Spleen (tissue), 11 donors: ENCODE data around the gene RPL15. TPM values are rescaled to one million over a fixed set of nuclear protein-coding genes. Genes with fewer than 3 reads are reported as not detected.
"Not testable (repeated sequence)": the region's sequence is repeated elsewhere in the genome, so short reads cannot be mapped to it uniquely, and the experiment has no call there.

ENCODE experiments used
- DNase-seq: peaks from one replicate; pipeline ENCODE4 v3.0.0-alpha.2; 2020
- H3K27ac ChIP-seq, 8 donors: fragments of 200-600 bp; sonication (generic) in 7 of 8; 1 replicate in 4 of 8; 2 replicates in 4 of 8; pipeline versions ENCODE4 v1.5.0 to v1.8.0; 2016 to 2021; ENCODE audit warnings: inconsistent platforms in 4 of 8, mild to moderate bottlenecking in 4 of 8, moderate library complexity in 1 of 8
- H3K27me3 ChIP-seq, 7 donors: fragments of 200-600 bp; sonication (generic) in 6 of 7; replicated peaks in 1 of 7; 1 replicate in 4 of 7; 2 replicates in 3 of 7; pipeline versions ENCODE4 v1.5.0 to v1.8.0; 2016 to 2021; ENCODE audit warnings: inconsistent platforms in 3 of 7, mild to moderate bottlenecking in 1 of 7
- H3K36me3 ChIP-seq, 6 donors: fragments of 200-600 bp; sonication (generic) in 5 of 6; 1 replicate in 4 of 6; 2 replicates in 2 of 6; pipeline versions ENCODE4 v1.5.0 to v1.8.0; 2016 to 2021; ENCODE audit warnings: inconsistent platforms in 2 of 6
- H3K4me1 ChIP-seq, 6 donors: fragments of 200-600 bp; sonication (generic) in 5 of 6; 1 replicate in 3 of 6; 2 replicates in 3 of 6; pipeline versions ENCODE4 v1.5.0 to v1.8.0; 2016 to 2021; ENCODE audit warnings: inconsistent platforms in 3 of 6
- H3K4me3 ChIP-seq, 8 donors: fragments of 200-600 bp; sonication (generic) in 7 of 8; 1 replicate in 4 of 8; 2 replicates in 4 of 8; pipeline versions ENCODE4 v1.5.0 to v1.8.0; 2016 to 2021; ENCODE audit warnings: inconsistent platforms in 4 of 8, mild to moderate bottlenecking in 4 of 8, moderate library complexity in 2 of 8
- H3K9me3 ChIP-seq, 8 donors: fragments of 200-600 bp; sonication (generic) in 7 of 8; 1 replicate in 4 of 8; 2 replicates in 4 of 8; pipeline versions ENCODE4 v1.5.0 to v1.8.0; 2016 to 2021; ENCODE audit warnings: inconsistent platforms in 4 of 8
- CTCF ChIP-seq, 11 experiments: fragments of 200-600 bp in 7 of 11; fragments of 450-650 bp in 4 of 11; sonication (generic) in 4 of 11; IDR thresholded peaks in 8 of 11; conservative IDR thresholded peaks in 3 of 11; 1 replicate in 7 of 11; 2 replicates in 4 of 11; pipeline versions ENCODE4 v1.4.0 to v1.8.0; 2016 to 2021; ENCODE audit warnings: antibody characterized with exemption in 11 of 11, inconsistent platforms in 4 of 11, mild to moderate bottlenecking in 1 of 11
- POLR2A ChIP-seq, 3 donors: fragments of 450-650 bp; IDR thresholded peaks; one replicate each; pipeline ENCODE4 v1.5.1; 2017; ENCODE audit warnings: antibody characterized with exemption in 3 of 3, mild to moderate bottlenecking in 1 of 3
- POLR2AphosphoS5 ChIP-seq, 3 donors: sonication (generic); formaldehyde crosslinking; IDR thresholded peaks; one replicate each; pipeline ENCODE4 v1.5.1; 2017; ENCODE audit warnings: antibody characterized with exemption in 3 of 3
- WGBS, 5 donors: extraction: QIAGEN DNeasy Blood & Tissue Kit in 3 of 5; methylation state at CpG; one replicate each; pipeline versions ENCODE4 v1.1.5 to v1.1.7; 2013 to 2018; 5-methylcytosine and 5-hydroxymethylcytosine counted together
- intact Hi-C: fragments of 100-400 bp; cut with DNase I; formaldehyde crosslinking; loops from one replicate; pipeline ENCODE4 v1.15.0; 2023; ENCODE audit warnings: low total_unique reads
- polyA plus RNA-seq, 3 donors: library from polyadenylated mRNA; stranded (reverse); fragments of 200-250 nt; gene quantifications; one replicate each; pipeline ENCODE4 v1.2.1, GENCODE V29; 2013
- total RNA-seq, 7 donors: library from RNA; depleted of rRNA in 3 of 7; stranded (reverse); fragments of >200 nt in 3 of 7; fragmentation: NEBNext Ultra II Directional in 4 of 7; extraction: Animal tissue kit (Norgen Biotek cat#: 25700) in 4 of 7; gene quantifications; one replicate each; pipeline versions ENCODE4 v1.1.0 to v1.2.1, GENCODE V29; 2016 to 2021
- donor health status: healthy with polysubstance abuse.
- donor health status: DM: no; HTN: no; CAD: no; lungs with moderate emphysema.
- donor health status: DM: no; HTN: no; CAD: no.
- donor health status: Bipolar disorder and iron deficiency.
- donor health status: healthy.
- donor health status: DM: no; HTN: no; CAD: no.
- donor health status: DM: yes; HTN: yes; CAD: no.

RPL15 gene
- total and polyA plus RNA-seq, 10 donors: 1,270 to 6,830 (median 1,691) TPM

- Histone ChIP-seq H3K27ac (no peak overlapping the region), H3K36me3 (peaks cover 0 to 24% (median 0%) of the 10 kb centered on the region in 6 donors), H3K27me3 (no peaks in the 10 kb centered on the region), H3K4me1 (peaks cover 6 to 65% (median 43%) of the 10 kb centered on the region in 6 donors), H3K4me3 (no peak overlapping the region), H3K9me3 (no peaks in the 10 kb centered on the region)
- no peak for DNase-seq
- TF ChIP-seq POLR2A (IDR thresholded peaks at IDR 0.05) (no peak), CTCF (IDR thresholded peaks at IDR 0.05 in 8 of 11, conservative IDR thresholded peaks at IDR 0.05 in 3 of 11) (no peak), POLR2AphosphoS5 (IDR thresholded peaks at IDR 0.05) (peak in 2 of 3 donors; percentile 17 to 37)
- WGBS, 5 donors: 83 to 94% (median 92%) methylated on average over 8 of the region's 8 CpGs
- intact Hi-C loops: no loop called here
These were observed 37.4 kb upstream of the RPL15 start for GRCh38 chr3:23879485-23879884.

GRCh38 chr3:23880703-23881339 is 36.1 kb upstream of the RPL15 start:
- Histone ChIP-seq H3K36me3 (peaks cover 0 to 27% (median 0%) of the 10 kb centered on the region in 6 donors), H3K27ac (no peak overlapping the region), H3K9me3 (no peaks in the 10 kb centered on the region), H3K4me3 (no peak overlapping the region), H3K27me3 (no peaks in the 10 kb centered on the region), H3K4me1 (peaks cover 3 to 60% (median 35%) of the 10 kb centered on the region in 6 donors)
- intact Hi-C loops: no loop called here
- DNase-seq: no peak
- 31 to 54% (median 35%) methylated on average over 4 of the region's 4 CpGs for WGBS, 5 donors
- TF ChIP-seq POLR2A (IDR thresholded peaks at IDR 0.05): no peak
- TF ChIP-seq CTCF (IDR thresholded peaks at IDR 0.05 in 8 of 11, conservative IDR thresholded peaks at IDR 0.05 in 3 of 11): no peak
- TF ChIP-seq POLR2AphosphoS5 (IDR thresholded peaks at IDR 0.05): no peak

GRCh38 chr3:23881993-23882392 is 34.9 kb upstream of the RPL15 start:
- H3K4me3 ChIP-seq, H3K27ac ChIP-seq, intact Hi-C loops, H3K9me3 ChIP-seq, DNase-seq, H3K27me3 ChIP-seq: not testable (repeated sequence)
- 51 to 77% (median 66%) methylated on average over 4 of the region's 4 CpGs for WGBS, 5 donors
- peaks cover 0 to 27% (median 0%) of the 10 kb centered on the region in 6 donors for H3K36me3 ChIP-seq
- peaks cover 3 to 49% (median 23%) of the 10 kb centered on the region in 6 donors for H3K4me1 ChIP-seq

GRCh38 chr3:23882487-23882918 is 34.4 kb upstream of the RPL15 start:
- H3K27me3 ChIP-seq: no peaks in the 10 kb centered on the region
- no peaks in the 10 kb centered on the region for H3K9me3 ChIP-seq
- no peak overlapping the region for H3K27ac ChIP-seq
- intact Hi-C loops: no loop called here
- TF ChIP-seq POLR2AphosphoS5 (IDR thresholded peaks at IDR 0.05): peak in 2 of 3 donors; percentile 22 to 57
- TF ChIP-seq CTCF (IDR thresholded peaks at IDR 0.05 in 8 of 11, conservative IDR thresholded peaks at IDR 0.05 in 3 of 11): no peak
- no peak for TF ChIP-seq POLR2A (IDR thresholded peaks at IDR 0.05)
- no peak for DNase-seq
- H3K4me1 ChIP-seq: peaks cover 3 to 44% (median 20%) of the 10 kb centered on the region in 6 donors
- peaks cover 0 to 27% (median 0%) of the 10 kb centered on the region in 6 donors for H3K36me3 ChIP-seq
- H3K4me3 ChIP-seq: no peak overlapping the region
- 97 to 98% (median 97%) methylated on average over 23 to 28 of the region's 28 CpGs for WGBS, 5 donors
